HEK293 (cell line): ENCODE results near the gene LPP.

Experiments
- CTCF ChIA-PET: fragments of 350-600 bp; formaldehyde crosslinking; extraction: SDS; loops from one replicate; lab custom pipeline; 2021; ENCODE audit warnings: antibody characterized with exemption; lab: Yijun Ruan, JAX
- POLR2A ChIA-PET: fragments of 300-600 bp; formaldehyde crosslinking; extraction: SDS; loops from one replicate; lab custom pipeline; 2020; ENCODE audit warnings: antibody characterized with exemption, inconsistent platforms; lab: Yijun Ruan, JAX
- H3K27ac ChIP-seq: fragments of 200-500 bp; sonication (Bioruptor generic); 2 replicates; pipeline ENCODE4 v1.5.1; 2014; ENCODE audit warnings: low read depth, low read length, control low read depth, inconsistent platforms; ENCODE audit errors: extremely low read depth
- H3K36me3 ChIP-seq, 2 experiments: fragments of 200-500 bp in 1 of 2; sonication (Bioruptor generic) in 1 of 2; 1 replicate in 1 of 2; 2 replicates in 1 of 2; pipeline ENCODE4 v1.5.1; 2014 to 2017; ENCODE audit warnings: inconsistent platforms in 2 of 2, low read length in 2 of 2; ENCODE audit not compliant: control insufficient read depth in 2 of 2, insufficient read depth in 1 of 2
- H3K4me1 ChIP-seq: fragments of 200-500 bp; sonication (Bioruptor generic); 2 replicates; pipeline ENCODE4 v1.5.1; 2014; ENCODE audit warnings: mild to moderate bottlenecking, low read length, inconsistent platforms; ENCODE audit not compliant: control insufficient read depth, insufficient read depth
- H3K4me3 ChIP-seq: 2 replicates; pipeline ENCODE4 v1.5.1; 2011; ENCODE audit warnings: low read depth, mild to moderate bottlenecking, control low read depth, low read length, moderate library complexity
- H3K9me3 ChIP-seq: fragments of 200-500 bp; sonication (Bioruptor generic); 2 replicates; pipeline ENCODE4 v1.5.1; 2014; ENCODE audit warnings: low read depth, low read length, inconsistent platforms; ENCODE audit not compliant: control insufficient read depth, insufficient read depth
- BCL11A ChIP-seq: fragments of 450-650 bp; formaldehyde crosslinking; IDR thresholded peaks from 2 replicates; pipeline ENCODE4 v1.5.1; 2016; ENCODE audit warnings: low read depth, missing biosample characterization, missing genetic modification characterization
- GLI2 ChIP-seq: fragments of 450-650 bp; formaldehyde crosslinking; IDR thresholded peaks from 2 replicates; pipeline ENCODE4; 2017; ENCODE audit warnings: missing biosample characterization, missing genetic modification characterization, low read depth, borderline replicate concordance
- KLF1 ChIP-seq: fragments of 450-650 bp; formaldehyde crosslinking; IDR thresholded peaks from 2 replicates; pipeline ENCODE4 v1.5.1; 2016; ENCODE audit warnings: missing biosample characterization, missing genetic modification characterization
- MYNN ChIP-seq: fragments of 450-650 bp; formaldehyde crosslinking; IDR thresholded peaks from 2 replicates; pipeline ENCODE4 v1.5.1; 2016; ENCODE audit warnings: missing biosample characterization, missing genetic modification characterization, borderline replicate concordance
- OSR2 ChIP-seq: fragments of 450-650 bp; formaldehyde crosslinking; IDR thresholded peaks from 2 replicates; pipeline ENCODE4 v1.5.1; 2016; ENCODE audit warnings: missing biosample characterization, missing genetic modification characterization
- SALL2 ChIP-seq: fragments of 450-650 bp; formaldehyde crosslinking; IDR thresholded peaks from 2 replicates; pipeline ENCODE4 v1.5.0; 2017; ENCODE audit warnings: missing biosample characterization, mild to moderate bottlenecking, missing genetic modification characterization, borderline replicate concordance
- SCRT1 ChIP-seq: fragments of 450-650 bp; formaldehyde crosslinking; IDR thresholded peaks from 2 replicates; pipeline ENCODE4 v1.5.1; 2016; ENCODE audit warnings: missing biosample characterization, missing genetic modification characterization, borderline replicate concordance
- YY1 ChIP-seq: fragments of 450-650 bp; formaldehyde crosslinking; IDR thresholded peaks from 2 replicates; pipeline ENCODE4 v1.5.1; 2018; ENCODE audit warnings: missing biosample characterization, missing genetic modification characterization
- ZBTB44 ChIP-seq: fragments of 450-650 bp; IDR thresholded peaks from 2 replicates; pipeline ENCODE4 v1.5.1; 2018; ENCODE audit warnings: missing biosample characterization, mild to moderate bottlenecking, missing genetic modification characterization
- ZFP69B ChIP-seq: fragments of 450-650 bp; formaldehyde crosslinking; IDR thresholded peaks from 2 replicates; pipeline ENCODE4 v1.5.1; 2016; ENCODE audit warnings: missing biosample characterization, missing genetic modification characterization
- ZIC2 ChIP-seq: fragments of 450-650 bp; formaldehyde crosslinking; IDR thresholded peaks from 2 replicates; pipeline ENCODE4 v1.5.1; 2016; ENCODE audit warnings: missing biosample characterization, missing genetic modification characterization
- ZNF121 ChIP-seq: fragments of 450-650 bp; formaldehyde crosslinking; IDR thresholded peaks from 2 replicates; pipeline ENCODE4 v1.5.1; 2016; ENCODE audit warnings: missing biosample characterization, missing genetic modification characterization
- ZNF155 ChIP-seq: fragments of 450-650 bp; formaldehyde crosslinking; IDR thresholded peaks from 2 replicates; pipeline ENCODE4 v1.5.1; 2016; ENCODE audit warnings: missing biosample characterization, missing genetic modification characterization
- ZNF26 ChIP-seq: fragments of 450-650 bp; formaldehyde crosslinking; IDR thresholded peaks from 2 replicates; pipeline ENCODE4 v1.5.1; 2016; ENCODE audit warnings: missing biosample characterization, missing genetic modification characterization
- ZNF274 ChIP-seq, 2 experiments: fragments of 200-500 bp in 1 of 2; fragments of 450-650 bp in 1 of 2; sonication (Bioruptor generic) in 1 of 2; formaldehyde crosslinking in 1 of 2; IDR thresholded peaks; 2 replicates each; pipeline versions ENCODE4 v1.5.1 to v1.6.1; 2014 to 2016; ENCODE audit warnings: borderline replicate concordance in 1 of 2, inconsistent platforms in 1 of 2, low read length in 1 of 2, missing biosample characterization in 1 of 2, missing genetic modification characterization in 1 of 2
- ZNF391 ChIP-seq: fragments of 450-650 bp; formaldehyde crosslinking; IDR thresholded peaks from 2 replicates; pipeline ENCODE4 v1.5.1; 2016; ENCODE audit warnings: low read depth, missing biosample characterization, missing genetic modification characterization, borderline replicate concordance
- ZNF530 ChIP-seq: fragments of 450-650 bp; formaldehyde crosslinking; IDR thresholded peaks from 2 replicates; pipeline ENCODE4 v1.5.1; 2016; ENCODE audit warnings: low read depth, missing biosample characterization, missing genetic modification characterization
- ZNF645 ChIP-seq: fragments of 450-650 bp; formaldehyde crosslinking; IDR thresholded peaks from 2 replicates; pipeline ENCODE4; 2016; ENCODE audit warnings: missing biosample characterization, missing genetic modification characterization
- ZNF658 ChIP-seq: fragments of 450-650 bp; formaldehyde crosslinking; IDR thresholded peaks from 2 replicates; pipeline ENCODE4; 2016; ENCODE audit warnings: missing biosample characterization, missing genetic modification characterization
- ZNF76 ChIP-seq: fragments of 450-650 bp; formaldehyde crosslinking; IDR thresholded peaks from 2 replicates; pipeline ENCODE4; 2016; ENCODE audit warnings: low read depth, missing biosample characterization, missing genetic modification characterization, borderline replicate concordance

LPP gene

GRCh38 chr3:188819939-188820338, 666.0 kb downstream of the LPP start:
- no peak overlapping the region for H3K4me3 ChIP-seq
- POLR2A ChIA-PET, result interaction anchor here (0.6 kb wide), 1 partner anchor 60 kb away, joined by 3 read pairs; no protein-coding TSS in a partner anchor
- TF ChIP-seq YY1 (no peak), ZNF391 (tag by site-specific recombination) (no peak), KLF1 (tag by site-specific recombination) (no peak), BCL11A (tag by site-specific recombination) (no peak), GLI2 (tag by site-specific recombination) (no peak), ZNF76 (tag by site-specific recombination) (no peak), ZNF274 (IDR thresholded peaks at IDR 0.05; ENCODE audit: low read length) (no peak), ZNF274 (tag by site-specific recombination; IDR thresholded peaks at IDR 0.05; ENCODE audit: borderline replicate concordance) (no peak), OSR2 (tag by site-specific recombination) (no peak), ZNF121 (tag by site-specific recombination) (no peak), ZNF530 (tag by site-specific recombination) (no peak), ZBTB44 (tag by site-specific recombination) (no peak), ZIC2 (no peak), ZNF645 (tag by site-specific recombination) (no peak), ZNF658 (tag by site-specific recombination) (no peak), SALL2 (tag by site-specific recombination) (no peak), ZFP69B (tag by site-specific recombination) (no peak), MYNN (tag by site-specific recombination) (no peak)
- TF ChIP-seq, all 188 proteins: peak for 0
- H3K4me1 ChIP-seq, result no peaks in the 10 kb centered on the region
- H3K36me3 ChIP-seq, result no peaks in the 10 kb centered on the region
- H3K27ac ChIP-seq, result no peak overlapping the region
- no peaks in the 10 kb centered on the region for H3K9me3 ChIP-seq
- CTCF ChIA-PET, result no interaction called here

- POLR2A ChIA-PET, result no interaction called here
- H3K4me1 ChIP-seq, result no peaks in the 10 kb centered on the region
- CTCF ChIA-PET, result no interaction called here
- H3K27ac ChIP-seq, result no peak overlapping the region
- TF ChIP-seq ZNF155 (tag by site-specific recombination) (no peak), SCRT1 (tag by site-specific recombination) (no peak), ZNF26 (tag by site-specific recombination) (no peak)
- no peaks in the 10 kb centered on the region for H3K9me3 ChIP-seq
- no peak overlapping the region for H3K4me3 ChIP-seq
- no peaks in the 10 kb centered on the region for H3K36me3 ChIP-seq
Measured at GRCh38 chr3:188822004-188822403, 668.0 kb downstream of the LPP start.
